Measurements from ENCODE around the gene MED27.

The MED27 gene

GRCh38 chr9:131865446-131866195, 214.0 kb downstream of the MED27 start:
- TF ChIP-seq, protein P1, sequence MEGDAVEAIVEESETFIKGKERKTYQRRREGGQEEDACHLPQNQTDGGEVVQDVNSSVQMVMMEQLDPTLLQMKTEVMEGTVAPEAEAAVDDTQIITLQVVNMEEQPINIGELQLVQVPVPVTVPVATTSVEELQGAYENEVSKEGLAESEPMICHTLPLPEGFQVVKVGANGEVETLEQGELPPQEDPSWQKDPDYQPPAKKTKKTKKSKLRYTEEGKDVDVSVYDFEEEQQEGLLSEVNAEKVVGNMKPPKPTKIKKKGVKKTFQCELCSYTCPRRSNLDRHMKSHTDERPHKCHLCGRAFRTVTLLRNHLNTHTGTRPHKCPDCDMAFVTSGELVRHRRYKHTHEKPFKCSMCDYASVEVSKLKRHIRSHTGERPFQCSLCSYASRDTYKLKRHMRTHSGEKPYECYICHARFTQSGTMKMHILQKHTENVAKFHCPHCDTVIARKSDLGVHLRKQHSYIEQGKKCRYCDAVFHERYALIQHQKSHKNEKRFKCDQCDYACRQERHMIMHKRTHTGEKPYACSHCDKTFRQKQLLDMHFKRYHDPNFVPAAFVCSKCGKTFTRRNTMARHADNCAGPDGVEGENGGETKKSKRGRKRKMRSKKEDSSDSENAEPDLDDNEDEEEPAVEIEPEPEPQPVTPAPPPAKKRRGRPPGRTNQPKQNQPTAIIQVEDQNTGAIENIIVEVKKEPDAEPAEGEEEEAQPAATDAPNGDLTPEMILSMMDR (IDR thresholded peaks at IDR 0.05; ENCODE audit: low read depth, low read length) = no peak
- H3K4me3 ChIP-seq (replicated peaks in 1 of 2; ENCODE audit: low read depth in 2 of 2, low read length in 2 of 2) = no peak overlapping the region
- no peak for DNase-seq (ENCODE audit: low read depth in 2 of 2)

- no peak for DNase-seq (ENCODE audit: low read depth in 2 of 2)
- H3K4me3 ChIP-seq (replicated peaks in 1 of 2; ENCODE audit: low read depth in 2 of 2, low read length in 2 of 2) = no peak overlapping the region
- TF ChIP-seq, protein P1 (IDR thresholded peaks at IDR 0.05; ENCODE audit: low read depth, low read length) = no peak
Observed at GRCh38 chr9:131864531-131864930, 215.1 kb downstream of the MED27 start.

DNA sequence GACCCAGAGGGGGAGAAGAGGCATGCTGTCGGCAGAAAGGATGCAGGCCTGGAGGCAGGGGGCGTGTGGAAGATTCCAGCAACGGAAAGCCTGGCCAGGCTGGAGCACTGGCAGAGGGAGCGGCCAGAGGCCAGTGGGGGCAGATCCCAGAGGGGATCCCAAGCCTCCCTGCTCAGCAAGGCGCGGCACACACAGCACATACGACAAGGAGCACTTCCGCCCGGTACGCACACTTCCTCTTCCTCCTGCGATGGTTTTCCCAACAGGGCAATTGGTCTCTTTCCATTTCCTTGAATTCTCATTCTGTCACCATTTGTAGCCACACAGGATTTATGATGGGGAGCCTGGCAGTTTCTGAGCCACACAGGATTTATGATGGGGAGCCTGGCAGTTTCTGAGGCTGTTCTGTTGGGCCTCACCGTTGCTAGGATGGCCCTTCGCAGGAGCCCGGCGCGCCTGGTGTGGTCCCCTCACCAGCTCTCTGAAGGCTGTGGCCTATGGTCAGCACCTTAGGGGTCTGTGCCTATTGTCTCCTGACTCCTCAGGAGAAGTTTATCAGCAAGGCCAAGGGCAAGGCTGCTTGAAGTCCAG, 216.3 kb downstream of the MED27 start:
- TF ChIP-seq, protein P1 (IDR thresholded peaks at IDR 0.05; ENCODE audit: low read depth, low read length) = no peak
- no peak overlapping the region for H3K4me3 ChIP-seq (replicated peaks in 1 of 2; ENCODE audit: low read depth in 2 of 2, low read length in 2 of 2)
- no peak for DNase-seq (ENCODE audit: low read depth in 2 of 2)

- no peak for DNase-seq (ENCODE audit: low read depth in 2 of 2)
- H3K4me3 ChIP-seq (replicated peaks in 1 of 2; ENCODE audit: low read depth in 2 of 2, low read length in 2 of 2) = no peak overlapping the region
- TF ChIP-seq, protein P1 (IDR thresholded peaks at IDR 0.05; ENCODE audit: low read depth, low read length) = no peak
Observed at GRCh38 chr9:131862261-131862660, 217.4 kb downstream of the MED27 start.

DNA sequence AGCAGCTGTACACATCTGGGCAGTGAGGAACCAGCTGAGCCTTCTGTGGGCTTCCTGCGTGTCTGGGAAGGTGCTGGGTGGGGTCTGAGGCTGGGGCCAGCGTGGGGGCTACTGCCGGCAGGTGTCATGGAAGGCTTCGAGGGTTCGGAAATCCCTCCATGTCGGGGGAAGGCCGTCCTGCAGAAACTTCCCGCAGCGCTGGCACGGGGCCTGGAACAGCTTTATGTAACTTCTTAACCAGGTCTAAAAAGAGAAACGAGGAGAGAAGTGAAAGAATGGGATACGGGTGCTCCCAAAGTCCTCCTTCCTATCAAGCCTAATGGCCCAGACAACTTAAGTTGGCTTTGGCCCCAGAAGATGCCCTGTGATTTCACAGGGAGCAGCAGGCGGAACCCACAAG, 219.2 kb downstream of the MED27 start:
- TF ChIP-seq, protein P1 (IDR thresholded peaks at IDR 0.05; ENCODE audit: low read depth, low read length) = no peak
- no peak overlapping the region for H3K4me3 ChIP-seq (replicated peaks in 1 of 2; ENCODE audit: low read depth in 2 of 2, low read length in 2 of 2)
- no peak for DNase-seq (ENCODE audit: low read depth in 2 of 2)

DNA sequence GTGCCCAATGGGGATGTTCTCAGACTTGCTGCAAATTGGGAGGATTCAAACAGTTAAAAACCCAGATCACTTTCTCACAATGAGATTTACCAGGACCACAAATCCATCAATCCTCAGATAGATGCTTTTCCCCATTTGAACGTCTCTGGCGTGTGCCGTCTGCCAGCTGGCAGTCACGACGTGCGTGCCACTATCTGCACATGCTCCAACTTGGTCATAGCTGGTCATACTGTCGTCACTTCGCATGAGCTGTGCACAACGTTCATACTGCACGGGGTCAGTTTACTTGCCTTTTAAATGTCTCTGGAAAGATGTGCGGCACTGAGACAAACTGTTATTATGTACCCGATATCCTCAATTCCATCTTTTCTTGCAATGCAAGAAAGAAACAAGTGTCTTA, 221.5 kb downstream of the MED27 start:
- TF ChIP-seq, protein P1 (IDR thresholded peaks at IDR 0.05; ENCODE audit: low read depth, low read length) = no peak
- no peak overlapping the region for H3K4me3 ChIP-seq (replicated peaks in 1 of 2; ENCODE audit: low read depth in 2 of 2, low read length in 2 of 2)
- DNase-seq (ENCODE audit: low read depth in 2 of 2) = no peak
